ENCODE data around the gene TAOK3. TPM values are rescaled to one million over a fixed set of nuclear protein-coding genes. Genes with fewer than 3 reads are reported as not detected.

The TAOK3 gene
- total and polyA plus RNA-seq, 2 of the 4 experiments (the other 2 are of a cell fraction) = 26.3 to 54.5 TPM

DNA sequence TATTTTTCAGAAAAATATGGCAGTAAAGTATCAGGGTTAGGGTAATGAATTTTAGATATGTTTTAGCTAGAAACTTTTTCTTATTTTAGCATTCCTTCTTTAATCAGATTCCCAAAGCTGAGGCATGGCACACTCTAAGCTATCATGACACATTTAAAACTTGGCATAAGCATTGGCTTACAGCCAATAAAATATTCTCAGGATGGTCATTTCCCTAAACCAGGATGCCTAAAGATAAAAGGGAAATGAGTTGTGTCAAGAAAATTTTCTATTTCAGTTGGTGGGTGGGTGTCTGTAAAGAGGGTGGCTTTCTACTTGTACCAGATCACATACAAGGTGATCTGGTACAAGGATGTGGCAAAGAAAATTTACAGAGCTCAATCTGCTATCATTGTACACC lies 189.0 kb downstream of the TAOK3 start:
- Histone ChIP-seq H3K23ac (ENCODE audit: low read depth, low read length) (no peak overlapping the region), H3K9ac (ENCODE audit: low read depth, low read length) (no peak overlapping the region), H3K18ac (ENCODE audit: low read depth, low read length) (no peak overlapping the region), H3K56ac (ENCODE audit: extremely low read depth, insufficient read depth, low read length) (no peak overlapping the region), H4K8ac (ENCODE audit: low read depth in 2 of 2, low read length in 2 of 2) (no peak overlapping the region), H4K20me1 (ENCODE audit: insufficient read depth, low read length) (peaks cover 4% of the 10 kb centered on the region; the same call in 1 of the 2 replicates), H2AK9ac (replicated peaks; ENCODE audit: low read depth, low read length, poor library complexity) (no peak overlapping the region), H3K4me2 (ENCODE audit: low read depth, low read length) (no peak overlapping the region), H3K4ac (ENCODE audit: low read depth, low read length) (no peak overlapping the region), H2BK120ac (ENCODE audit: low read depth, low read length) (no peak overlapping the region), H3K9me3 (ENCODE audit: control insufficient read depth, insufficient read depth, low read length) (no peaks in the 10 kb centered on the region), H3K27ac (ENCODE audit: insufficient read depth, low read length) (no peak overlapping the region), H4K5ac (ENCODE audit: low read depth, low read length) (no peak overlapping the region), H3K9me1 (ENCODE audit: insufficient read depth, low read length) (peaks cover 6% of the 10 kb centered on the region), H3K4me1 (ENCODE audit: control insufficient read depth, insufficient read depth, low read length) (no peaks in the 10 kb centered on the region), H2AFZ (replicated peaks; ENCODE audit: low read length, poor library complexity) (no peak overlapping the region), H3K27me3 (ENCODE audit: control insufficient read depth, insufficient read depth, low read length) (no peaks in the 10 kb centered on the region), H2BK5ac (ENCODE audit: low read depth, low read length, poor library complexity, severe bottlenecking) (no peak overlapping the region), H2BK15ac (ENCODE audit: low read depth, low read length) (no peak overlapping the region), H2BK20ac (ENCODE audit: low read depth, low read length) (no peak overlapping the region), H3K4me3 (ENCODE audit: insufficient read depth, low read depth, low read length) (no peak overlapping the region), H4K91ac (ENCODE audit: insufficient read depth, low read depth, low read length) (no peak overlapping the region), H3K14ac (replicated peaks; ENCODE audit: low read depth, low read length) (no peak overlapping the region), H2AK5ac (ENCODE audit: low read depth, low read length) (no peak overlapping the region), H3K79me1 (ENCODE audit: low read depth in 1 of 2, low read length in 2 of 2) (peaks cover 17 to 36% of the 10 kb centered on the region in 2 experiments), H3K36me3 (ENCODE audit: control insufficient read depth, insufficient read depth, low read length) (peaks cover 13% of the 10 kb centered on the region)
- no TSS peak for BruUV-seq (replicated peaks)
- ATAC-seq (ENCODE audit: low read depth) (no peak), DNase-seq (no peak)
- TF ChIP-seq SMC3 (IDR thresholded peaks at IDR 0.05; ENCODE audit: low read depth, low read length) = no peak
- CTCF ChIA-PET = interaction anchor here (6.3 kb wide), 1 partner anchor 193 kb away, joined by 65 read pairs; the partner anchor contains the start of gene SUDS3
- intact Hi-C loops (cut with micrococcal nuclease) (no loop called here), in situ Hi-C loops (cut with MboI; ENCODE audit: low sequenced_read_pairs) (loop anchor here (5.0 kb wide), 1 partner anchor 189 kb away; the partner anchor contains the start of gene TAOK3), dilution Hi-C loops (cut with HindIII; ENCODE audit: low sequenced_read_pairs, unreplicated experiment) (no loop called here)
- POLR2A ChIA-PET (ENCODE audit: unreplicated experiment) = no interaction called here
